ENCODE data around the gene CBL.

DNA sequence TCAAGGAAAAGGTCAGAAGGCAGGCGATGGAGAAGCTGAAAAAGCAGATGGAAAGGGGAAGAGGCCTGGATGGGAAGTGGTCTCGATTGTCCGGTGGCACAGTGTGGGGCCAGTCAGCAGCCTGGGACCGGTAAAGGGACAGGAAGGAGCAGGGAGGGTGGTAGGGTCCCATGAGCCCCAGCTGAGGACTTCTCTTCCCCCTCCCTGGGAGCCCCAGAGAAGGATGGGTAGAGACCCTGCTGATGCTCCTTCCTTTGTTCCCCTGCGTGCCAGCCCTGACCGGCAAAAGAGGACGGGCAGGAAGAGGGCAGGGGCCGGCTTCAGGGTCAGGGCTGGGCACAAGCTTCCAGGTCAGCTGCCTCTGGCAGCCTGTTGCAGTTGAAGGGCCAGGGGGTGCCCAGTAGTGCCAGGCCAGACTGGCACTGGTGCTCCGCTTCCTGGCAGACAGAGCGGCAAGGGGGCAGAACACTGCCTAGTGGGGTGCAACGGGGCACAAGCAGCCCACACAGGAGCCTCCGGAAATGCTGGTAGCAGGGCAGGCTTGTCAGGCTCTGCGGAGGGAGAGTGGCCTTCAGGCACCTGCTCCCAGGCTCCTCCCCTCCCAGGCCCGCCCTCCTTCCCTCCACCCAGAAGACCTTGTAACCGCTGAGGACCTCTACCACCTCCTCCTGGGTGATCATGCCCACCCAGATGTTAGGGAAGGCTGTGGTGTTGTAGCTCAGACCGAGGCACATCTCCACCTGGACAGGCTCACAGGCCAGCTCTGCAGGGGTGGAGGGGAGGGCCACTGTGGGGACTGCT lies 135.3 kb downstream of the CBL start:
- TF ChIP-seq FOSB (CRISPR knock-in tag; IDR thresholded peaks at IDR 0.05) (no peak), NR3C1 (IDR thresholded peaks at IDR 0.05) (no peak), ESRRA (IDR thresholded peaks at IDR 0.05; ENCODE audit: borderline replicate concordance, low read length) (no peak), BHLHE40 (IDR thresholded peaks at IDR 0.05; ENCODE audit: low read depth, low read length) (no peak), POLR2A (IDR thresholded peaks at IDR 0.05; ENCODE audit: low read length) (no peak), FOSL2 (IDR thresholded peaks at IDR 0.05) (no peak), FOSL2 (CRISPR knock-in tag; IDR thresholded peaks at IDR 0.05) (no peak)
- TF ChIP-seq, protein P1, sequence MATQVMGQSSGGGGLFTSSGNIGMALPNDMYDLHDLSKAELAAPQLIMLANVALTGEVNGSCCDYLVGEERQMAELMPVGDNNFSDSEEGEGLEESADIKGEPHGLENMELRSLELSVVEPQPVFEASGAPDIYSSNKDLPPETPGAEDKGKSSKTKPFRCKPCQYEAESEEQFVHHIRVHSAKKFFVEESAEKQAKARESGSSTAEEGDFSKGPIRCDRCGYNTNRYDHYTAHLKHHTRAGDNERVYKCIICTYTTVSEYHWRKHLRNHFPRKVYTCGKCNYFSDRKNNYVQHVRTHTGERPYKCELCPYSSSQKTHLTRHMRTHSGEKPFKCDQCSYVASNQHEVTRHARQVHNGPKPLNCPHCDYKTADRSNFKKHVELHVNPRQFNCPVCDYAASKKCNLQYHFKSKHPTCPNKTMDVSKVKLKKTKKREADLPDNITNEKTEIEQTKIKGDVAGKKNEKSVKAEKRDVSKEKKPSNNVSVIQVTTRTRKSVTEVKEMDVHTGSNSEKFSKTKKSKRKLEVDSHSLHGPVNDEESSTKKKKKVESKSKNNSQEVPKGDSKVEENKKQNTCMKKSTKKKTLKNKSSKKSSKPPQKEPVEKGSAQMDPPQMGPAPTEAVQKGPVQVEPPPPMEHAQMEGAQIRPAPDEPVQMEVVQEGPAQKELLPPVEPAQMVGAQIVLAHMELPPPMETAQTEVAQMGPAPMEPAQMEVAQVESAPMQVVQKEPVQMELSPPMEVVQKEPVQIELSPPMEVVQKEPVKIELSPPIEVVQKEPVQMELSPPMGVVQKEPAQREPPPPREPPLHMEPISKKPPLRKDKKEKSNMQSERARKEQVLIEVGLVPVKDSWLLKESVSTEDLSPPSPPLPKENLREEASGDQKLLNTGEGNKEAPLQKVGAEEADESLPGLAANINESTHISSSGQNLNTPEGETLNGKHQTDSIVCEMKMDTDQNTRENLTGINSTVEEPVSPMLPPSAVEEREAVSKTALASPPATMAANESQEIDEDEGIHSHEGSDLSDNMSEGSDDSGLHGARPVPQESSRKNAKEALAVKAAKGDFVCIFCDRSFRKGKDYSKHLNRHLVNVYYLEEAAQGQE (IDR thresholded peaks at IDR 0.05) = no peak
- TF ChIP-seq, protein P2, sequence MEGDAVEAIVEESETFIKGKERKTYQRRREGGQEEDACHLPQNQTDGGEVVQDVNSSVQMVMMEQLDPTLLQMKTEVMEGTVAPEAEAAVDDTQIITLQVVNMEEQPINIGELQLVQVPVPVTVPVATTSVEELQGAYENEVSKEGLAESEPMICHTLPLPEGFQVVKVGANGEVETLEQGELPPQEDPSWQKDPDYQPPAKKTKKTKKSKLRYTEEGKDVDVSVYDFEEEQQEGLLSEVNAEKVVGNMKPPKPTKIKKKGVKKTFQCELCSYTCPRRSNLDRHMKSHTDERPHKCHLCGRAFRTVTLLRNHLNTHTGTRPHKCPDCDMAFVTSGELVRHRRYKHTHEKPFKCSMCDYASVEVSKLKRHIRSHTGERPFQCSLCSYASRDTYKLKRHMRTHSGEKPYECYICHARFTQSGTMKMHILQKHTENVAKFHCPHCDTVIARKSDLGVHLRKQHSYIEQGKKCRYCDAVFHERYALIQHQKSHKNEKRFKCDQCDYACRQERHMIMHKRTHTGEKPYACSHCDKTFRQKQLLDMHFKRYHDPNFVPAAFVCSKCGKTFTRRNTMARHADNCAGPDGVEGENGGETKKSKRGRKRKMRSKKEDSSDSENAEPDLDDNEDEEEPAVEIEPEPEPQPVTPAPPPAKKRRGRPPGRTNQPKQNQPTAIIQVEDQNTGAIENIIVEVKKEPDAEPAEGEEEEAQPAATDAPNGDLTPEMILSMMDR (IDR thresholded peaks at IDR 0.05) = no peak
- TF ChIP-seq, protein P3, sequence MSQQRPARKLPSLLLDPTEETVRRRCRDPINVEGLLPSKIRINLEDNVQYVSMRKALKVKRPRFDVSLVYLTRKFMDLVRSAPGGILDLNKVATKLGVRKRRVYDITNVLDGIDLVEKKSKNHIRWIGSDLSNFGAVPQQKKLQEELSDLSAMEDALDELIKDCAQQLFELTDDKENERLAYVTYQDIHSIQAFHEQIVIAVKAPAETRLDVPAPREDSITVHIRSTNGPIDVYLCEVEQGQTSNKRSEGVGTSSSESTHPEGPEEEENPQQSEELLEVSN (IDR thresholded peaks at IDR 0.05; ENCODE audit: borderline replicate concordance, low read depth) = no peak
- TF ChIP-seq, protein P4, sequence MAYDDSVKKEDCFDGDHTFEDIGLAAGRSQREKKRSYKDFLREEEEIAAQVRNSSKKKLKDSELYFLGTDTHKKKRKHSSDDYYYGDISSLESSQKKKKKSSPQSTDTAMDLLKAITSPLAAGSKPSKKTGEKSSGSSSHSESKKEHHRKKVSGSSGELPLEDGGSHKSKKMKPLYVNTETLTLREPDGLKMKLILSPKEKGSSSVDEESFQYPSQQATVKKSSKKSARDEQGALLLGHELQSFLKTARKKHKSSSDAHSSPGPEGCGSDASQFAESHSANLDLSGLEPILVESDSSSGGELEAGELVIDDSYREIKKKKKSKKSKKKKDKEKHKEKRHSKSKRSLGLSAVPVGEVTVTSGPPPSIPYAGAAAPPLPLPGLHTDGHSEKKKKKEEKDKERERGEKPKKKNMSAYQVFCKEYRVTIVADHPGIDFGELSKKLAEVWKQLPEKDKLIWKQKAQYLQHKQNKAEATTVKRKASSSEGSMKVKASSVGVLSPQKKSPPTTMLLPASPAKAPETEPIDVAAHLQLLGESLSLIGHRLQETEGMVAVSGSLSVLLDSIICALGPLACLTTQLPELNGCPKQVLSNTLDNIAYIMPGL (CRISPR knock-in tag; IDR thresholded peaks at IDR 0.05; ENCODE audit: borderline replicate concordance) = no peak

All from A549 (cell line).